KMS-11 (cell line): ENCODE measurements around the gene TMEM127.

ENCODE experiments used
- H2AFZ ChIP-seq: fragments of 200-600 bp; sonication (generic); 2 replicates; pipeline ENCODE4 v1.6.1; 2016; ENCODE audit warnings: antibody characterized with exemption, mixed run types, low read depth
- H3K27ac ChIP-seq: fragments of 200-600 bp; sonication (generic); 2 replicates; pipeline ENCODE4 v1.6.1; 2016; ENCODE audit warnings: mild to moderate bottlenecking, mixed run types
- H3K27me3 ChIP-seq: fragments of 200-600 bp; sonication (generic); 2 replicates; pipeline ENCODE4 v1.6.1; 2017; ENCODE audit warnings: mild to moderate bottlenecking, low read depth, mixed run types, moderate library complexity; ENCODE audit not compliant: insufficient read depth
- H3K36me3 ChIP-seq: fragments of 200-600 bp; sonication (generic); 2 replicates; pipeline ENCODE4 v1.6.1; 2017; ENCODE audit warnings: mild to moderate bottlenecking, mixed run types; ENCODE audit not compliant: insufficient read depth
- H3K4me1 ChIP-seq: fragments of 200-600 bp; sonication (generic); 2 replicates; pipeline ENCODE4 v1.6.1; 2016; ENCODE audit warnings: mild to moderate bottlenecking, low read depth, mixed run types; ENCODE audit not compliant: poor library complexity, severe bottlenecking
- H3K4me2 ChIP-seq: fragments of 200-600 bp; sonication (generic); 2 replicates; pipeline ENCODE4 v1.7.0; 2016; ENCODE audit warnings: mild to moderate bottlenecking, mixed run types
- H3K4me3 ChIP-seq: fragments of 200-600 bp; sonication (generic); IDR thresholded peaks from 2 replicates; pipeline ENCODE4 v1.6.1; 2017; ENCODE audit warnings: low read depth, low read length, mixed read lengths; ENCODE audit not compliant: insufficient read depth
- H3K79me2 ChIP-seq: fragments of 200-600 bp; sonication (generic); 2 replicates; pipeline ENCODE4 v1.6.1; 2016; ENCODE audit warnings: low read depth, mixed run types; ENCODE audit not compliant: insufficient read depth
- H3K9ac ChIP-seq: fragments of 200-600 bp; sonication (generic); 2 replicates; pipeline ENCODE4 v1.6.1; 2016; ENCODE audit warnings: mild to moderate bottlenecking, mixed run types
- H4K20me1 ChIP-seq: fragments of 200-600 bp; sonication (generic); 2 replicates; pipeline ENCODE4 v1.6.1; 2016; ENCODE audit warnings: mild to moderate bottlenecking, mixed run types; ENCODE audit not compliant: insufficient read depth
- TF ChIP-seq, protein P1 (sequence below): fragments of 200-600 bp; sonication (generic); conservative IDR thresholded peaks from 2 replicates; pipeline ENCODE4 v1.6.1; 2017; ENCODE audit warnings: low read depth, mild to moderate bottlenecking, antibody characterized with exemption, low read length, moderate library complexity, mixed read lengths

Gene TMEM127

GRCh38 chr2:96239091-96239490, 26.7 kb downstream of the TMEM127 start:
- no peak overlapping the region for H2AFZ ChIP-seq
- H3K9ac ChIP-seq = no peak overlapping the region
- H3K4me1 ChIP-seq = peaks cover 22% of the 10 kb centered on the region
- H3K4me3 ChIP-seq = no peak overlapping the region
- H4K20me1 ChIP-seq = no peaks in the 10 kb centered on the region
- H3K4me2 ChIP-seq = no peak overlapping the region
- TF ChIP-seq, protein P1, sequence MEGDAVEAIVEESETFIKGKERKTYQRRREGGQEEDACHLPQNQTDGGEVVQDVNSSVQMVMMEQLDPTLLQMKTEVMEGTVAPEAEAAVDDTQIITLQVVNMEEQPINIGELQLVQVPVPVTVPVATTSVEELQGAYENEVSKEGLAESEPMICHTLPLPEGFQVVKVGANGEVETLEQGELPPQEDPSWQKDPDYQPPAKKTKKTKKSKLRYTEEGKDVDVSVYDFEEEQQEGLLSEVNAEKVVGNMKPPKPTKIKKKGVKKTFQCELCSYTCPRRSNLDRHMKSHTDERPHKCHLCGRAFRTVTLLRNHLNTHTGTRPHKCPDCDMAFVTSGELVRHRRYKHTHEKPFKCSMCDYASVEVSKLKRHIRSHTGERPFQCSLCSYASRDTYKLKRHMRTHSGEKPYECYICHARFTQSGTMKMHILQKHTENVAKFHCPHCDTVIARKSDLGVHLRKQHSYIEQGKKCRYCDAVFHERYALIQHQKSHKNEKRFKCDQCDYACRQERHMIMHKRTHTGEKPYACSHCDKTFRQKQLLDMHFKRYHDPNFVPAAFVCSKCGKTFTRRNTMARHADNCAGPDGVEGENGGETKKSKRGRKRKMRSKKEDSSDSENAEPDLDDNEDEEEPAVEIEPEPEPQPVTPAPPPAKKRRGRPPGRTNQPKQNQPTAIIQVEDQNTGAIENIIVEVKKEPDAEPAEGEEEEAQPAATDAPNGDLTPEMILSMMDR = no peak
- H3K27me3 ChIP-seq = no peaks in the 10 kb centered on the region
- H3K79me2 ChIP-seq = no peaks in the 10 kb centered on the region
- H3K27ac ChIP-seq = no peak overlapping the region
- no peaks in the 10 kb centered on the region for H3K36me3 ChIP-seq

GRCh38 chr2:96238266-96238665, 27.5 kb downstream of the TMEM127 start:
- Histone ChIP-seq H3K36me3 (no peaks in the 10 kb centered on the region), H3K27me3 (no peaks in the 10 kb centered on the region), H2AFZ (no peak overlapping the region), H3K4me3 (no peak overlapping the region), H4K20me1 (no peaks in the 10 kb centered on the region), H3K4me2 (no peak overlapping the region), H3K79me2 (no peaks in the 10 kb centered on the region), H3K9ac (no peak overlapping the region), H3K27ac (no peak overlapping the region), H3K4me1 (peaks cover 21% of the 10 kb centered on the region)
- TF ChIP-seq, protein P1 = no peak

GRCh38 chr2:96236882-96237281, 28.9 kb downstream of the TMEM127 start:
- H3K27me3 ChIP-seq = no peaks in the 10 kb centered on the region
- TF ChIP-seq, protein P1 = no peak
- H4K20me1 ChIP-seq = no peaks in the 10 kb centered on the region
- H3K4me3 ChIP-seq = no peak overlapping the region
- no peak overlapping the region for H3K4me2 ChIP-seq
- H2AFZ ChIP-seq = no peak overlapping the region
- no peaks in the 10 kb centered on the region for H3K79me2 ChIP-seq
- no peak overlapping the region for H3K27ac ChIP-seq
- no peaks in the 10 kb centered on the region for H3K36me3 ChIP-seq
- peaks cover 8% of the 10 kb centered on the region for H3K4me1 ChIP-seq
- H3K9ac ChIP-seq = no peak overlapping the region

GRCh38 chr2:96233880-96234316, 31.9 kb downstream of the TMEM127 start:
- Histone ChIP-seq H3K4me1 (no peaks in the 10 kb centered on the region), H3K4me2 (no peak overlapping the region), H3K27me3 (no peaks in the 10 kb centered on the region), H3K4me3 (no peak overlapping the region), H3K27ac (no peak overlapping the region), H3K36me3 (no peaks in the 10 kb centered on the region), H2AFZ (no peak overlapping the region), H3K9ac (no peak overlapping the region), H3K79me2 (no peaks in the 10 kb centered on the region), H4K20me1 (no peaks in the 10 kb centered on the region)
- TF ChIP-seq, protein P1 = no peak
